Stimulated activated CD4-positive, alpha-beta T cell treated with anti-CD3 and anti-CD28 coated beads, Interleukin-12 subunit alpha, Interleukin-12 subunit beta, amount 100 ng/mL, for 48 hours (primary cell): Measurements from ENCODE around the gene TAC3.
A peak's percentile ranks its signal among the peaks of the same experiment; 100 is the strongest.

ENCODE experiments used
- DNase-seq, 3 donors: peaks; one replicate each; pipeline ENCODE4 v3.0.0-alpha.2; 2020; ENCODE audit warnings: low read depth in 2 of 3, low spot score in 1 of 3

The TAC3 gene

GRCh38 chr12:57005980-57006808 is 10.1 kb downstream of the TAC3 start, which contains the start of gene ZBTB39:
ZBTB39 (minus strand) TSS chr12:57006546; CDS start chr12:57004917, 1,629 bp downstream.
- peak; percentile 31 to 59 (median 44) for DNase-seq

DNA sequence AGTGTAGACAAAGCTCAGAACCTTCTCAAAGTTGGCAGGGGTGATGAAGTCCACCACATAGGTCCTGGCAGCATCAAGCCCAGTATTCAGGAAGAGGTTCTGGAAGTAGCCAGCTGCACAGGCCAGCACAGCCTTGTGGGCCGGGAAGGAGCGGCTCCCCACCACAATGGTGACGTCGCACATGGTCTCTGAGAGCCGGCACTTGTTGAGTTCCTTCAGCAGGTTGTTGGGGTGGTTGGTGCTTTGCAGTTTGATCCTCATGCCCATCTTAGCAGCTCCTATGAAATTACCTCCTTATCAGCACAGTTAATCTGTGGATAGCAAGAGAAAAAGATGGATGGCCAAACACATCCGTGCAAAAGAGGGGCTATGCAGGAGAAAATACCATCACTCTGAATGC is 11.7 kb downstream of the TAC3 start:
- no peak for DNase-seq

- DNase-seq = no peak
Observed at GRCh38 chr12:57003395-57003794, 12.9 kb downstream of the TAC3 start.

- peak; percentile 63 to 77 (median 72) for DNase-seq
Observed at GRCh38 chr12:57001448-57001906, 14.9 kb downstream of the TAC3 start.

DNA sequence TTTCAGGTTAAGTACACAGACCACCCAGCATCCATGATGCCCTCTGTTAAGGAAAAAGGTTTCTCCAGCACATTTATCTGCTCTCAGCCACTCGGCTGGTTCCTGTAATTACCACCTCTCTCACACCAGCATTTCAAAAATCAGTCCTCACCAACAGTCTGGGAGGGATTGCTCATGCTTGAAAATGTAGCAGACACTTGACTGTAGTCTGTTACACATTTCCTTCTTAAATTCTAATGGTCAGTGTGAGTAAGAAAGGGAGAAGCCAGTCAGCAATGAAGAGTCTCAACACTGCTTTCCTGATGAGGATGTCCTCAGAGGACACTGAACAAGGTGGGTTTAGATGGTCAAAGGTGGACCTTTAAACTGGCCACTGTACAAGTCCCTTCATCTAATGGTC is 15.9 kb downstream of the TAC3 start:
- DNase-seq = no peak

GRCh38 chr12:56999456-56999855 is 16.9 kb downstream of the TAC3 start:
- DNase-seq = no peak

- peak; percentile 34 to 55 (median 47) for DNase-seq
Observed at GRCh38 chr12:56998981-56999380, 17.3 kb downstream of the TAC3 start.

DNA sequence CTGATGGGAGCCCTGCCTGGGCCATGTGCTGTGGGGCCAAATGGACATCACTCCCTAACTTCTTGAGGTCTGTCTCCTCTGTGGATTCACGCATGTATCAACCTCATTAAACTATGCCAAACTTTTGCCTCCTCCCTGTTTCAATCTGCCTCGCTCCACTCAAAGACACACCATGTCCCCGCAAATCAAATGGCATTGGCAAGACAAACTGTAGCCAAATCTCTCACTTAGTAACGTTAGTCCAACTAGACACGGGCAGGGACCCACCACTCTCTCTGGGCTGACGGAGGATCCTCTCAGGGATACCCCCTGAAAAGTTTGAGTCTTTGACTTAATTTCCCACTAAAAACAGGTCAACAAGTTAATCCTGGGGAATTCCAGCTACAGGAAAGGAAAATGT is 18.0 kb downstream of the TAC3 start:
- no peak for DNase-seq

DNA sequence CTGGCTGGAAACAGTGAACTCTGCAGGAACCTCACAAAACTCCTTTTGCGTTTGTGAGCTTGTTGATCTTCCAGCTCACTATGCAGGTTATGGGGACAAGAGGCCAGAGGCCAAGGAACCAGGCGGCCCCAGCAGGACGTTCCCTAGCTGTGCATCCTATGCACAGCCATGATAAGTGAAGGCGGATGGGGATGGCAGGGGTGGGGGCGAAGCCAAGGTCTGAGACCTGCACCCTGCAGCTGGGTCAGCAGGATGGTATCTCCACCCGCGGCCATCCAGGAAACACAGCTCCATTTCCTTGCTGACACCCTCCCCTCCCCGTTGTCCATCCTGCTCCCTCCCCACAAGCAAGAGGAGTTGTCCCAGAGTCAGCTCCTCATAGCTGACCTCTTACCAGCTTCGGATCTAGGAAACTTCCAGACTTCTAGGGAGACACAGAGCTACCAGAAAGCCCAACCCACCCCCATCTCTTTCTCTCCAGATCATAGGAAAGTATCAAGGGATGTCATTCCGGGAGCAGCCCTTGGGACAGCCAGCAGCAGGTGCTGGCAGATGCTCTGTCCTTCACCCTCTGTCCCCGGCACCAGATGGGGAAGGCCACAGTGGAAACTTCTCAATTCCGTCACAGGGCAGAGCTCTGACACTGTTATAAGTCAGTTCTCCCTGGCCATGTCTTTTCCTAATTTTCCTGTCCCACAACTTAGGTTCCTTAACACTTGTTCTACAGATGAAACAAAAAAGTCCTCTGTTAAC is 19.4 kb downstream of the TAC3 start:
- DNase-seq = no peak

- no peak for DNase-seq
Observed at GRCh38 chr12:56995930-56996496, 20.3 kb downstream of the TAC3 start.

DNA sequence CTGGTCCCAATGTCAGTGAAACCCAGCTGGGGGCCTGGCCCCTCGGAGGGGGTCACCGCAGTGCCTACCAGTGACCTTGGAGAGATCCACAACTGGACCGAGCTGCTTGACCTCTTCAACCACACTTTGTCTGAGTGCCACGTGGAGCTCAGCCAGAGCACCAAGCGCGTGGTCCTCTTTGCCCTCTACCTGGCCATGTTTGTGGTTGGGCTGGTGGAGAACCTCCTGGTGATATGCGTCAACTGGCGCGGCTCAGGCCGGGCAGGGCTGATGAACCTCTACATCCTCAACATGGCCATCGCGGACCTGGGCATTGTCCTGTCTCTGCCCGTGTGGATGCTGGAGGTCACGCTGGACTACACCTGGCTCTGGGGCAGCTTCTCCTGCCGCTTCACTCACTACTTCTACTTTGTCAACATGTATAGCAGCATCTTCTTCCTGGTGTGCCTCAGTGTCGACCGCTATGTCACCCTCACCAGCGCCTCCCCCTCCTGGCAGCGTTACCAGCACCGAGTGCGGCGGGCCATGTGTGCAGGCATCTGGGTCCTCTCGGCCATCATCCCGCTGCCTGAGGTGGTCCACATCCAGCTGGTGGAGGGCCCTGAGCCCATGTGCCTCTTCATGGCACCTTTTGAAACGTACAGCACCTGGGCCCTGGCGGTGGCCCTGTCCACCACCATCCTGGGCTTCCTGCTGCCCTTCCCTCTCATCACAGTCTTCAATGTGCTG is 21.0 kb downstream of the TAC3 start:
- DNase-seq = no peak

GRCh38 chr12:56994231-56994746 is 22.0 kb downstream of the TAC3 start:
- DNase-seq = no peak

GRCh38 chr12:56993346-56993745 is 23.0 kb downstream of the TAC3 start:
- no peak for DNase-seq

GRCh38 chr12:56991319-56992246 is 24.7 kb downstream of the TAC3 start:
- DNase-seq = no peak

DNA sequence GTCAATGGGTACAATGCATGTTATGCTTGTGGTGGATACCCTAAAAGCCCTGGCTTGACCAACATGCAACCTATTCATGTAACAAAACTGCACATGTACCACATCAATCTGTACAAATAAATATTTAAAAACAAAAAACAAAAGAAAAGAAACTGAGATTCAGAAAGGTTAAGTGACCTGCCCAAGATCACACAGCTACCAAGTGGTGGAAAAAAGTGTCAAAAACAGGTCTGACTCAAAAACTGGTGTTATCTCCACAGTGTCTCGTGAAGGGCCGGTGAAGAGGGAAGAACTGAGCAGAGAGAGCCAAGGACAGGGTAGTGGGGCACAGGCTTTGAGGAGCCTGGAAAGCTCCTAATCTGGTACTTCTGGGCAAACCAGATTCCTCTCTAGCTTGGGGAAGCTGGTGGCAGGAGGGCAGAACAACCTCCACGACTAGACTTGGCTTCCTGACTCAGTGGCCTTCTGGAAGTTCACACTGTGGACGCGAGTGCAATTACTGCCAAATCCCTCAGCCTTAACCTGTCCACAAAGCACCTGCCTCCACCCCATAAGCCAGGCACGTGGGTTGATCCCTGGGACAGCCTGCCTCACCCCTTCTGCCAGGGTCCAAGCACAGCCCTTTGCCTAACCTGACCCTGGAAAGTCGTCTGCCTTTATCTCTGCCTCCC is 25.5 kb downstream of the TAC3 start:
- DNase-seq = no peak

DNA sequence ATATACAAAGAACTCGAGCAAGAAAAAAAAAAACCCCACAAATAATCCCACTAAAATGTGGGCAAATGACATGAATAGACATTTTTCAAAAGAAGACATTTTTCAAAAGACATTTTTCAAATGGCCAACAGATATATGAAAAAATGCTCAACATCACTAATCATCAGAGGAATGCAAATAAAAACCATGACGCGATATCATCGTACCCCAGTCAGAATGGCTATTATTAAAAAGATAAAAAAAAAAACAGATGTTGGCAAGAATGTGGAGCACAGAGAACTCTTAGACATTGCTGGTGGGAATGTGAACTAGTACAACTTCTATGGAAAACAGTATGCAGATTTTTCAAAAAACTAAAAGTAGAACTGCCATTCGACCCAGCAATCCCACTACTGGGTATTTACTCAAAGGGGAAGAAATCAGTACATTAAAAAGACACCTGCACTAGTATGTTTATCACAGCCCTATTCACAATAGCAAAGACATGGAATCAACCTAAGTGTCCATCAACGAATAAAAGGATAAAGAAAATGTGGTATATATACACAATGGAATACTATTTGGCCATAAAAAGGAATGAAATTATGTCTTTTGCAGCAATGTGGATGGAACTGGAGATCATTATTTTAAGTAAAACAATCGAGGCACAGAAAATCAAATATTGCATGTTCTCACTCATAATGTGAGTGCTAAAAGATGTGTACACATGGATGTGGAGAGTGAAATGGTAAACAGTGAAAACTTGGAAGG is 26.3 kb downstream of the TAC3 start:
- DNase-seq = no peak

GRCh38 chr12:56988207-56988739 is 28.1 kb downstream of the TAC3 start:
- DNase-seq = no peak

GRCh38 chr12:56987551-56988053 is 28.7 kb downstream of the TAC3 start:
- DNase-seq = peak; percentile 59 to 71 (median 65)
